H1 (cell line): Measurements from ENCODE around the gene CTLA4. TPM values are rescaled to one million over a fixed set of nuclear protein-coding genes. Genes with fewer than 3 reads are reported as not detected.

Experiments used
- CTCF ChIA-PET: fragments of 300-600 bp; sonication (Branson Sonifier 250); formaldehyde crosslinking; loops from one replicate; lab custom pipeline; 2021; ENCODE audit not compliant: partially characterized antibody; lab: Charles Lee
- POLR2A ChIA-PET: fragments of 300-600 bp; sonication (Branson Sonifier 250); formaldehyde crosslinking; loops from one replicate; lab custom pipeline; 2021; ENCODE audit warnings: inconsistent platforms; ENCODE audit not compliant: partially characterized antibody; lab: Charles Lee
- DNase-seq, 2 experiments: peaks; one replicate each; pipeline versions ENCODE4 v3.0.0 to v3.0.0-alpha.2; 2010 to 2022; ENCODE audit warnings: low spot score in 2 of 2, low read depth in 1 of 2, mixed read lengths in 1 of 2
- FAIRE-seq: peaks from 2 replicates; lab custom pipeline; 2011; peaks lifted over from hg19 to GRCh38; lab: Jason Lieb, UNC
- H2AFZ ChIP-seq: 2 replicates; pipeline ENCODE4 v1.8.1; 2012; ENCODE audit warnings: low read length, inconsistent platforms
- H2AK5ac ChIP-seq: 2 replicates; pipeline ENCODE4 v1.6.1; 2013; ENCODE audit warnings: low read depth, low read length
- H2BK120ac ChIP-seq: replicated peaks from 2 replicates; pipeline ENCODE3; 2013; ENCODE audit warnings: low read depth, low read length, inconsistent platforms
- H2BK12ac ChIP-seq: 2 replicates; pipeline ENCODE4 v1.6.1; 2013; ENCODE audit warnings: low read depth, low read length
- H2BK15ac ChIP-seq: 2 replicates; pipeline ENCODE4 v1.6.1; 2013; ENCODE audit warnings: low read length
- H2BK20ac ChIP-seq: 2 replicates; pipeline ENCODE4 v1.6.1; 2013; ENCODE audit warnings: low read length
- H2BK5ac ChIP-seq: 2 replicates; pipeline ENCODE4 v1.6.1; 2013; ENCODE audit warnings: low read depth, low read length
- H3K14ac ChIP-seq: 2 replicates; pipeline ENCODE4 v1.6.1; 2013; ENCODE audit warnings: inconsistent platforms; ENCODE audit not compliant: insufficient read length
- H3K18ac ChIP-seq: 2 replicates; pipeline ENCODE4 v1.6.1; 2013; ENCODE audit warnings: low read length; ENCODE audit errors: extremely low read depth
- H3K23ac ChIP-seq: 2 replicates; pipeline ENCODE4 v1.6.1; 2013; ENCODE audit warnings: inconsistent platforms; ENCODE audit not compliant: insufficient read length
- H3K23me2 ChIP-seq: 2 replicates; pipeline ENCODE4 v1.6.1; 2013; ENCODE audit warnings: low read depth, low read length
- H3K27ac ChIP-seq: 2 replicates; pipeline ENCODE4 v1.6.1; 2011; ENCODE audit warnings: low read depth, low read length, inconsistent platforms
- H3K27me3 ChIP-seq, 4 experiments: replicated peaks in 1 of 4; 1 replicate in 1 of 4; 2 replicates in 3 of 4; pipeline versions ENCODE4 v1.6.1 to v1.8.1; 2011 to 2013; ENCODE audit warnings: low read length in 3 of 4, mild to moderate bottlenecking in 3 of 4, inconsistent platforms in 2 of 4, mixed read lengths in 2 of 4, moderate library complexity in 1 of 4; ENCODE audit not compliant: control insufficient read depth in 3 of 4, insufficient read depth in 3 of 4; ENCODE audit errors: extremely low read depth in 1 of 4
- H3K36me3 ChIP-seq, 4 experiments: 2 replicates each; pipeline versions ENCODE4 v1.6.1 to v1.8.1; 2011 to 2013; ENCODE audit warnings: mild to moderate bottlenecking in 4 of 4, low read length in 3 of 4, moderate library complexity in 2 of 4, control low read depth in 1 of 4, inconsistent platforms in 1 of 4; ENCODE audit not compliant: insufficient read depth in 4 of 4, control insufficient read depth in 2 of 4
- H3K4ac ChIP-seq: replicated peaks from 2 replicates; pipeline ENCODE3; 2013; ENCODE audit warnings: low read length, low read depth, mixed read lengths, inconsistent platforms; ENCODE audit not compliant: insufficient read length
- H3K4me1 ChIP-seq, 4 experiments: replicated peaks in 1 of 4; 1 replicate in 1 of 4; 2 replicates in 3 of 4; pipeline versions ENCODE4 v1.6.1 to v1.8.1; 2011 to 2013; ENCODE audit warnings: low read length in 3 of 4, inconsistent platforms in 2 of 4, mixed read lengths in 1 of 4; ENCODE audit not compliant: insufficient read depth in 4 of 4, control insufficient read depth in 3 of 4
- H3K4me2 ChIP-seq, 2 experiments: 2 replicates each; pipeline versions ENCODE4 v1.6.1 to v1.8.1; 2011 to 2013; ENCODE audit warnings: low read depth in 2 of 2, low read length in 2 of 2, control low read depth in 1 of 2, inconsistent platforms in 1 of 2, mild to moderate bottlenecking in 1 of 2; ENCODE audit not compliant: insufficient read depth in 1 of 2
- H3K4me3 ChIP-seq, 4 experiments: fragments of 200-600, 300-600 bp in 1 of 4; sonication (generic), shearing (Covaris generic), sonication (Bioruptor Twin) in 1 of 4; 2 replicates each; pipeline versions ENCODE4 v1.5.1 to v1.8.1; 2011 to 2016; ENCODE audit warnings: low read length in 4 of 4, low read depth in 3 of 4, control low read depth in 2 of 4, inconsistent platforms in 2 of 4, mild to moderate bottlenecking in 2 of 4, mixed read lengths in 1 of 4, moderate library complexity in 1 of 4; ENCODE audit not compliant: insufficient read depth in 2 of 4; ENCODE audit errors: extremely low read depth in 1 of 4
- H3K56ac ChIP-seq: replicated peaks from 2 replicates; pipeline ENCODE3; 2013; ENCODE audit warnings: low read depth, mild to moderate bottlenecking, mixed read lengths, low read length, inconsistent platforms; ENCODE audit not compliant: insufficient read length
- H3K79me1 ChIP-seq: 2 replicates; pipeline ENCODE4 v1.6.1; 2013; ENCODE audit warnings: low read depth, low read length, control low read depth
- H3K79me2 ChIP-seq, 2 experiments: 2 replicates each; pipeline versions ENCODE4 v1.6.1 to v1.8.1; 2012 to 2013; ENCODE audit warnings: low read length in 2 of 2, mild to moderate bottlenecking in 2 of 2, inconsistent platforms in 1 of 2; ENCODE audit not compliant: insufficient read depth in 2 of 2, control insufficient read depth in 1 of 2
- H3K9ac ChIP-seq, 4 experiments: replicated peaks in 1 of 4; 1 replicate in 1 of 4; 2 replicates in 3 of 4; pipeline versions ENCODE4 v1.6.1 to v1.8.1; 2011 to 2013; ENCODE audit warnings: low read depth in 3 of 4, low read length in 3 of 4, control low read depth in 2 of 4, mild to moderate bottlenecking in 2 of 4, moderate library complexity in 2 of 4, inconsistent platforms in 1 of 4; ENCODE audit errors: extremely low read depth in 1 of 4
- H3K9me3 ChIP-seq, 2 experiments: 2 replicates each; pipeline versions ENCODE4 v1.6.1 to v1.8.1; 2012 to 2013; ENCODE audit warnings: mild to moderate bottlenecking in 2 of 2, moderate library complexity in 2 of 2, control low read depth in 1 of 2, inconsistent platforms in 1 of 2, low read depth in 1 of 2, low read length in 1 of 2, mixed read lengths in 1 of 2; ENCODE audit not compliant: insufficient read depth in 2 of 2
- H4K20me1 ChIP-seq, 2 experiments: replicated peaks in 1 of 2; 2 replicates each; pipeline versions ENCODE3 to v1.8.1; 2011 to 2013; ENCODE audit warnings: inconsistent platforms in 2 of 2, low read length in 2 of 2, mild to moderate bottlenecking in 1 of 2; ENCODE audit not compliant: insufficient read depth in 2 of 2, control insufficient read depth in 1 of 2
- H4K5ac ChIP-seq: 2 replicates; pipeline ENCODE4 v1.6.1; 2013; ENCODE audit warnings: low read length, low read depth, mixed read lengths, inconsistent platforms; ENCODE audit not compliant: insufficient read length
- H4K8ac ChIP-seq: 2 replicates; pipeline ENCODE4 v1.8.0; 2013; ENCODE audit warnings: mild to moderate bottlenecking, moderate library complexity, low read length, inconsistent platforms; ENCODE audit not compliant: insufficient read depth; ENCODE audit errors: extremely low read depth
- H4K91ac ChIP-seq: replicated peaks from 2 replicates; pipeline ENCODE3; 2013; ENCODE audit warnings: low read length, mixed read lengths, inconsistent platforms; ENCODE audit not compliant: insufficient read length
- CEBPB ChIP-seq: IDR thresholded peaks from 2 replicates; pipeline ENCODE4 v1.6.1; 2012; ENCODE audit warnings: low read depth, low read length
- CHD2 ChIP-seq: IDR thresholded peaks from 2 replicates; pipeline ENCODE4 v1.6.1; 2012; ENCODE audit warnings: low read length, improper control_type of control experiment
- WGBS, 2 experiments: shearing (Covaris generic) in 1 of 2; methylation state at CpG; one replicate each; pipeline versions ENCODE4 v1.1.6 to v1.1.7; 2013 to 2015; ENCODE audit warnings: low lambda C conversion rate in 2 of 2, mixed read lengths in 2 of 2, inconsistent platforms in 1 of 2, low coverage in 1 of 2, missing lambda C conversion rate in 1 of 2; ENCODE audit not compliant: insufficient replicate concordance in 2 of 2, insufficient coverage in 1 of 2, insufficient read length in 1 of 2; ENCODE audit errors: extremely low coverage in 1 of 2, missing lambda C conversion rate in 1 of 2; 5-methylcytosine and 5-hydroxymethylcytosine counted together
- polyA plus RNA-seq, 7 experiments: library from polyadenylated mRNA; depleted of rRNA in 3 of 7; stranded (reverse) in 5 of 7; unstranded in 2 of 7; fragments of >200 nt in 5 of 7; fragments of 200-250 nt in 2 of 7; gene quantifications; 1 replicate in 5 of 7; 2 replicates in 1 of 7; 4 replicates in 1 of 7; pipeline versions ENCODE4 v1.2.1 to v1.2.3, GENCODE V29; 2011 to 2013; ENCODE audit warnings: missing spikeins in 2 of 7, mixed read lengths in 2 of 7
- total RNA-seq: library from RNA; stranded (reverse); fragmentation: NEBNext Ultra II Directional; extraction: Animal tissue kit (Norgen Biotek cat#: 25700); gene quantifications from 2 replicates; pipeline ENCODE4 v1.2.1, GENCODE V29; 2021

The CTLA4 gene
- total and polyA plus RNA-seq, 2 of the 8 experiments (the other 6 are each of a cell fraction or from before 2014, with no cell fraction given) = not detected

GRCh38 chr2:203897544-203897943, 30.0 kb downstream of the CTLA4 start:
- FAIRE-seq (no peak), DNase-seq (no peak)
- Histone ChIP-seq H2BK20ac (no peak overlapping the region), H2BK5ac (no peak overlapping the region), H4K91ac (no peak overlapping the region), H3K23ac (no peak overlapping the region), H3K4ac (no peak overlapping the region), H3K23me2 (no peaks in the 10 kb centered on the region; the same call in 1 of the 2 replicates), H3K79me2 (no peaks in the 10 kb centered on the region), H3K79me1 (no peaks in the 10 kb centered on the region), H3K36me3 (no peaks in the 10 kb centered on the region), H2BK12ac (no peak overlapping the region), H3K9me3 (peaks cover 5 to 6% of the 10 kb centered on the region in 2 experiments; a peak in 2 of 4 replicates), H2AK5ac (no peak overlapping the region), H2BK15ac (no peak overlapping the region), H3K27ac (no peak overlapping the region), H3K14ac (no peak overlapping the region), H4K8ac (no peak overlapping the region), H3K18ac (no peak overlapping the region), H3K4me3 (no peak overlapping the region), H3K4me2 (no peak overlapping the region), H3K27me3 (no peaks in the 10 kb centered on the region), H4K20me1 (no peaks in the 10 kb centered on the region), H2BK120ac (no peak overlapping the region), H3K56ac (no peak overlapping the region), H3K4me1 (no peaks in the 10 kb centered on the region), H4K5ac (no peak overlapping the region), H2AFZ (no peak overlapping the region), H3K9ac (no peak overlapping the region)
- CTCF ChIA-PET = interaction anchor here (1.1 to 1.7 kb wide), 3 partner anchors 12 to 82 kb away, joined by 3 to 5 read pairs (median 3); no protein-coding TSS in a partner anchor
- TF ChIP-seq CEBPB (no peak), CHD2 (no peak)
- WGBS, 2 experiments = 86% methylated on average over 2 of the region's 2 CpGs; no CpG with 5 or more reads in 1 of the 2 experiments
- POLR2A ChIA-PET = no interaction called here
